ENCODE measurements around the gene PIGU.
"Not testable (repeated sequence)": the region's sequence is repeated elsewhere in the genome, so short reads cannot be mapped to it uniquely, and the experiment has no call there.

The PIGU gene

DNA sequence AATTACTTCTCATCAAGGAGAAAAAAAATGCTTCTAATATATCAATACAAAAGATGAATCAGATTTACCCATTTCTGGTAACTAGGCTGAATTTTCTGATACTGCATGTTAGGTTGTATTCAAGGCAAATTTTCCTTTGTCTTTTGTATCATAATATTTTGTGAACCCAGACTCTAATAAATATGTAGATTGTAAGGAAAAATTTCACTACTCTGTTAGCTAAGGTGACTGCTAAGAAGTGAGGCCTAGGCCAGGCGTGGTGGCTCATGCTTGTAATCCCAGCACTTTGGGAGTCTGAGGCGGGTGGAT lies 40.0 kb upstream of the PIGU start:
- TF ChIP-seq, protein P1, sequence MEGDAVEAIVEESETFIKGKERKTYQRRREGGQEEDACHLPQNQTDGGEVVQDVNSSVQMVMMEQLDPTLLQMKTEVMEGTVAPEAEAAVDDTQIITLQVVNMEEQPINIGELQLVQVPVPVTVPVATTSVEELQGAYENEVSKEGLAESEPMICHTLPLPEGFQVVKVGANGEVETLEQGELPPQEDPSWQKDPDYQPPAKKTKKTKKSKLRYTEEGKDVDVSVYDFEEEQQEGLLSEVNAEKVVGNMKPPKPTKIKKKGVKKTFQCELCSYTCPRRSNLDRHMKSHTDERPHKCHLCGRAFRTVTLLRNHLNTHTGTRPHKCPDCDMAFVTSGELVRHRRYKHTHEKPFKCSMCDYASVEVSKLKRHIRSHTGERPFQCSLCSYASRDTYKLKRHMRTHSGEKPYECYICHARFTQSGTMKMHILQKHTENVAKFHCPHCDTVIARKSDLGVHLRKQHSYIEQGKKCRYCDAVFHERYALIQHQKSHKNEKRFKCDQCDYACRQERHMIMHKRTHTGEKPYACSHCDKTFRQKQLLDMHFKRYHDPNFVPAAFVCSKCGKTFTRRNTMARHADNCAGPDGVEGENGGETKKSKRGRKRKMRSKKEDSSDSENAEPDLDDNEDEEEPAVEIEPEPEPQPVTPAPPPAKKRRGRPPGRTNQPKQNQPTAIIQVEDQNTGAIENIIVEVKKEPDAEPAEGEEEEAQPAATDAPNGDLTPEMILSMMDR (IDR thresholded peaks at IDR 0.05; ENCODE audit: low read depth, low read length), result no peak
- Histone ChIP-seq H3K27ac (no peak overlapping the region), H3K36me3 (peaks cover 22% of the 10 kb centered on the region)

GRCh38 chr20:34715384-34715783 lies 38.5 kb upstream of the PIGU start:
- DNase-seq, result no peak
- TF ChIP-seq, protein P1 (IDR thresholded peaks at IDR 0.05; ENCODE audit: low read depth, low read length), result no peak
- no peak overlapping the region for H3K4me3 ChIP-seq (ENCODE audit: low read depth, low read length)

More for the DNA sequence above, 40.0 kb upstream of the PIGU start:
- Histone ChIP-seq H3K27me3 (ENCODE audit: insufficient read depth, low read depth, severe bottlenecking) (no peaks in the 10 kb centered on the region), H3K4me3 (ENCODE audit: low read depth, low read length) (no peak overlapping the region), H3K9me3 (ENCODE audit: severe bottlenecking) (no peaks in the 10 kb centered on the region)
- no peak for DNase-seq

GRCh38 chr20:34713944-34714515 lies 37.1 kb upstream of the PIGU start:
- H3K27me3 ChIP-seq (ENCODE audit: insufficient read depth, low read depth, severe bottlenecking); DNase-seq; H3K27ac ChIP-seq; H3K4me3 ChIP-seq (ENCODE audit: low read depth, low read length); H3K9me3 ChIP-seq (ENCODE audit: severe bottlenecking): not testable (repeated sequence)
- H3K36me3 ChIP-seq, result peaks cover 23% of the 10 kb centered on the region

More at GRCh38 chr20:34715384-34715783, 38.5 kb upstream of the PIGU start:
- Histone ChIP-seq H3K9me3 (ENCODE audit: severe bottlenecking) (no peaks in the 10 kb centered on the region), H3K27ac (no peak overlapping the region), H3K36me3 (peaks cover 25% of the 10 kb centered on the region), H3K27me3 (ENCODE audit: insufficient read depth, low read depth, severe bottlenecking) (no peaks in the 10 kb centered on the region)

- H3K36me3 ChIP-seq, result peaks cover 23% of the 10 kb centered on the region
- TF ChIP-seq, protein P1 (IDR thresholded peaks at IDR 0.05; ENCODE audit: low read depth, low read length), result no peak
- no peaks in the 10 kb centered on the region for H3K9me3 ChIP-seq (ENCODE audit: severe bottlenecking)
- DNase-seq, result no peak
- no peaks in the 10 kb centered on the region for H3K27me3 ChIP-seq (ENCODE audit: insufficient read depth, low read depth, severe bottlenecking)
- no peak overlapping the region for H3K4me3 ChIP-seq (ENCODE audit: low read depth, low read length)
- H3K27ac ChIP-seq, result no peak overlapping the region
These were observed 36.5 kb upstream of the PIGU start for GRCh38 chr20:34713194-34713943.

- H3K27me3 ChIP-seq (ENCODE audit: insufficient read depth, low read depth, severe bottlenecking), result no peaks in the 10 kb centered on the region
- TF ChIP-seq, protein P1 (IDR thresholded peaks at IDR 0.05; ENCODE audit: low read depth, low read length), result no peak
- H3K27ac ChIP-seq, result no peak overlapping the region
- peaks cover 23% of the 10 kb centered on the region for H3K36me3 ChIP-seq
- no peaks in the 10 kb centered on the region for H3K9me3 ChIP-seq (ENCODE audit: severe bottlenecking)
- DNase-seq, result no peak
- H3K4me3 ChIP-seq (ENCODE audit: low read depth, low read length), result no peak overlapping the region
These were observed 35.8 kb upstream of the PIGU start for GRCh38 chr20:34712525-34713192.

DNA sequence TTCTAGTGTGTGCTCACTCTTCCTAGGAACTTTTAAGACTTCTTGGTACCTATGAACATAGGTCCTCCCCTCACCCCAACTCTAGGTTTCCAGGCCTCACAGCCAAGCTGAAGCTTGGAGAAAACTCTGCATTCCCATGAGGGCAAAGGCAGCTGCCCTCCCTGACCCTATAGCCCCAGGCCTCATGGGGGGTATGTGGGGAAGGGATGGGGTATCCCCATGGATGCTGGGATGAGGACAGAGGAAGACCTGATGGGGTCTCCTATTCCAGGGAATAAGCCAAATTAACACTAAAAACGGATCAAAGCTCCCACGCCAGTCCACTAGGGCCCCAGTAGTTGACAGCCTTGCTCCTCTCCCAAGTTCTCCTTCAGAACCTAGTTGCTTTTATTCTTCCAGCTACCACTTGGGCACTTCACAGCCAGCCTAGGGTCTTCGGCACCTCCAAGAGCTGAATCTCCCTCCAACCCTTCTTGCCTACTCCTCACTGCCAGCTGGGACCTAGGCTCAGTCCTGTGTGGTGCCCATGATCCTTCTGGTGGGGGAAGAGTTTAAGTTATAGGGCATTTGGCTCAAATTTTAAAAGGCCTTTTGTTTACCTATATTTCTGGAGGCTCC lies 35.0 kb upstream of the PIGU start:
- DNase-seq, result no peak
- TF ChIP-seq, protein P1 (IDR thresholded peaks at IDR 0.05; ENCODE audit: low read depth, low read length), result no peak
- no peak overlapping the region for H3K4me3 ChIP-seq (ENCODE audit: low read depth, low read length)

More for the DNA sequence above, 35.0 kb upstream of the PIGU start:
- Histone ChIP-seq H3K27ac (no peak overlapping the region), H3K36me3 (peaks cover 23% of the 10 kb centered on the region), H3K9me3 (ENCODE audit: severe bottlenecking) (no peaks in the 10 kb centered on the region), H3K27me3 (ENCODE audit: insufficient read depth, low read depth, severe bottlenecking) (no peaks in the 10 kb centered on the region)
